ENCODE results near the gene KCTD5. TPM values are rescaled to one million over a fixed set of nuclear protein-coding genes. Genes with fewer than 3 reads are reported as not detected.

KCTD5 gene
- total RNA-seq, 1 experiment from 2014 or later = 27.8 TPM

DNA sequence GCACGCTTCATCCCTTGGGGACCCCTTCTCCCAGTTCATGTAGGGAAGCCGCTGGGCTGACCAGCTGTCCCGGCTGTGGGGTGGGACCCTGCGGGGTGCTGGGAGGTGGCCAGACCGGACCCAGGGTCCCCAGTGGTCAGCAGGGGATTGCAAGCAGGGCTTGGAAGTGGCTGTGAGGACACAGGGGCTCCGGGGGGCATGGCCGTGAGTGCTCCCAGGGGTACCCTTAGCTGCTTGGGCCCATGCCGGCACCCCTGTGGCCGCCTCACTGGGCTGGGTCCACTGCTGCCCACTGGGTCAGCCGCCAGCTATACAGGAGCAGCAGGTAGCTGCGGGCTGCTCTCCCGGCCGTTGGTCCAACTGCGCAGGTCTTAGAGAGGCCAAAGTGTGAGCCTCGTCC, 18.9 kb downstream of the KCTD5 start:
- H3K27me3 Mint-ChIP-seq (ENCODE audit: low read depth) = no peaks in the 10 kb centered on the region
- ChIA-PET CTCF (no interaction called here), POLR2A (no interaction called here)
- no peaks in the 10 kb centered on the region; the same call in 1 of the 2 replicates for H3K36me3 Mint-ChIP-seq
- TF ChIP-seq, protein P1, sequence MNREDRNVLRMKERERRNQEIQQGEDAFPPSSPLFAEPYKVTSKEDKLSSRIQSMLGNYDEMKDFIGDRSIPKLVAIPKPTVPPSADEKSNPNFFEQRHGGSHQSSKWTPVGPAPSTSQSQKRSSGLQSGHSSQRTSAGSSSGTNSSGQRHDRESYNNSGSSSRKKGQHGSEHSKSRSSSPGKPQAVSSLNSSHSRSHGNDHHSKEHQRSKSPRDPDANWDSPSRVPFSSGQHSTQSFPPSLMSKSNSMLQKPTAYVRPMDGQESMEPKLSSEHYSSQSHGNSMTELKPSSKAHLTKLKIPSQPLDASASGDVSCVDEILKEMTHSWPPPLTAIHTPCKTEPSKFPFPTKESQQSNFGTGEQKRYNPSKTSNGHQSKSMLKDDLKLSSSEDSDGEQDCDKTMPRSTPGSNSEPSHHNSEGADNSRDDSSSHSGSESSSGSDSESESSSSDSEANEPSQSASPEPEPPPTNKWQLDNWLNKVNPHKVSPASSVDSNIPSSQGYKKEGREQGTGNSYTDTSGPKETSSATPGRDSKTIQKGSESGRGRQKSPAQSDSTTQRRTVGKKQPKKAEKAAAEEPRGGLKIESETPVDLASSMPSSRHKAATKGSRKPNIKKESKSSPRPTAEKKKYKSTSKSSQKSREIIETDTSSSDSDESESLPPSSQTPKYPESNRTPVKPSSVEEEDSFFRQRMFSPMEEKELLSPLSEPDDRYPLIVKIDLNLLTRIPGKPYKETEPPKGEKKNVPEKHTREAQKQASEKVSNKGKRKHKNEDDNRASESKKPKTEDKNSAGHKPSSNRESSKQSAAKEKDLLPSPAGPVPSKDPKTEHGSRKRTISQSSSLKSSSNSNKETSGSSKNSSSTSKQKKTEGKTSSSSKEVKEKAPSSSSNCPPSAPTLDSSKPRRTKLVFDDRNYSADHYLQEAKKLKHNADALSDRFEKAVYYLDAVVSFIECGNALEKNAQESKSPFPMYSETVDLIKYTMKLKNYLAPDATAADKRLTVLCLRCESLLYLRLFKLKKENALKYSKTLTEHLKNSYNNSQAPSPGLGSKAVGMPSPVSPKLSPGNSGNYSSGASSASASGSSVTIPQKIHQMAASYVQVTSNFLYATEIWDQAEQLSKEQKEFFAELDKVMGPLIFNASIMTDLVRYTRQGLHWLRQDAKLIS (CRISPR knock-in tag; IDR thresholded peaks at IDR 0.05; ENCODE audit: borderline replicate concordance) = no peak
- TF ChIP-seq, protein P2, sequence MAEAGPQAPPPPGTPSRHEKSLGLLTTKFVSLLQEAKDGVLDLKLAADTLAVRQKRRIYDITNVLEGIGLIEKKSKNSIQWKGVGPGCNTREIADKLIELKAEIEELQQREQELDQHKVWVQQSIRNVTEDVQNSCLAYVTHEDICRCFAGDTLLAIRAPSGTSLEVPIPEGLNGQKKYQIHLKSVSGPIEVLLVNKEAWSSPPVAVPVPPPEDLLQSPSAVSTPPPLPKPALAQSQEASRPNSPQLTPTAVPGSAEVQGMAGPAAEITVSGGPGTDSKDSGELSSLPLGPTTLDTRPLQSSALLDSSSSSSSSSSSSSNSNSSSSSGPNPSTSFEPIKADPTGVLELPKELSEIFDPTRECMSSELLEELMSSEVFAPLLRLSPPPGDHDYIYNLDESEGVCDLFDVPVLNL (CRISPR knock-in tag; IDR thresholded peaks at IDR 0.05; ENCODE audit: borderline replicate concordance, low read depth) = no peak
- TF ChIP-seq, protein P3, sequence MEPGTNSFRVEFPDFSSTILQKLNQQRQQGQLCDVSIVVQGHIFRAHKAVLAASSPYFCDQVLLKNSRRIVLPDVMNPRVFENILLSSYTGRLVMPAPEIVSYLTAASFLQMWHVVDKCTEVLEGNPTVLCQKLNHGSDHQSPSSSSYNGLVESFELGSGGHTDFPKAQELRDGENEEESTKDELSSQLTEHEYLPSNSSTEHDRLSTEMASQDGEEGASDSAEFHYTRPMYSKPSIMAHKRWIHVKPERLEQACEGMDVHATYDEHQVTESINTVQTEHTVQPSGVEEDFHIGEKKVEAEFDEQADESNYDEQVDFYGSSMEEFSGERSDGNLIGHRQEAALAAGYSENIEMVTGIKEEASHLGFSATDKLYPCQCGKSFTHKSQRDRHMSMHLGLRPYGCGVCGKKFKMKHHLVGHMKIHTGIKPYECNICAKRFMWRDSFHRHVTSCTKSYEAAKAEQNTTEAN (CRISPR knock-in tag; IDR thresholded peaks at IDR 0.05) = no peak
- TF ChIP-seq RORB (CRISPR knock-in tag; IDR thresholded peaks at IDR 0.05) = no peak
- TF ChIP-seq IRF2 (CRISPR knock-in tag; IDR thresholded peaks at IDR 0.05; ENCODE audit: borderline replicate concordance, low read depth) = no peak
- TF ChIP-seq, protein P4, sequence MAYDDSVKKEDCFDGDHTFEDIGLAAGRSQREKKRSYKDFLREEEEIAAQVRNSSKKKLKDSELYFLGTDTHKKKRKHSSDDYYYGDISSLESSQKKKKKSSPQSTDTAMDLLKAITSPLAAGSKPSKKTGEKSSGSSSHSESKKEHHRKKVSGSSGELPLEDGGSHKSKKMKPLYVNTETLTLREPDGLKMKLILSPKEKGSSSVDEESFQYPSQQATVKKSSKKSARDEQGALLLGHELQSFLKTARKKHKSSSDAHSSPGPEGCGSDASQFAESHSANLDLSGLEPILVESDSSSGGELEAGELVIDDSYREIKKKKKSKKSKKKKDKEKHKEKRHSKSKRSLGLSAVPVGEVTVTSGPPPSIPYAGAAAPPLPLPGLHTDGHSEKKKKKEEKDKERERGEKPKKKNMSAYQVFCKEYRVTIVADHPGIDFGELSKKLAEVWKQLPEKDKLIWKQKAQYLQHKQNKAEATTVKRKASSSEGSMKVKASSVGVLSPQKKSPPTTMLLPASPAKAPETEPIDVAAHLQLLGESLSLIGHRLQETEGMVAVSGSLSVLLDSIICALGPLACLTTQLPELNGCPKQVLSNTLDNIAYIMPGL (CRISPR knock-in tag; IDR thresholded peaks at IDR 0.05) = no peak
- no peak for TF ChIP-seq ATF1 (CRISPR knock-in tag; IDR thresholded peaks at IDR 0.05)
- TF ChIP-seq MYBL2 (CRISPR knock-in tag; IDR thresholded peaks at IDR 0.05) = no peak
- TF ChIP-seq, protein P5, sequence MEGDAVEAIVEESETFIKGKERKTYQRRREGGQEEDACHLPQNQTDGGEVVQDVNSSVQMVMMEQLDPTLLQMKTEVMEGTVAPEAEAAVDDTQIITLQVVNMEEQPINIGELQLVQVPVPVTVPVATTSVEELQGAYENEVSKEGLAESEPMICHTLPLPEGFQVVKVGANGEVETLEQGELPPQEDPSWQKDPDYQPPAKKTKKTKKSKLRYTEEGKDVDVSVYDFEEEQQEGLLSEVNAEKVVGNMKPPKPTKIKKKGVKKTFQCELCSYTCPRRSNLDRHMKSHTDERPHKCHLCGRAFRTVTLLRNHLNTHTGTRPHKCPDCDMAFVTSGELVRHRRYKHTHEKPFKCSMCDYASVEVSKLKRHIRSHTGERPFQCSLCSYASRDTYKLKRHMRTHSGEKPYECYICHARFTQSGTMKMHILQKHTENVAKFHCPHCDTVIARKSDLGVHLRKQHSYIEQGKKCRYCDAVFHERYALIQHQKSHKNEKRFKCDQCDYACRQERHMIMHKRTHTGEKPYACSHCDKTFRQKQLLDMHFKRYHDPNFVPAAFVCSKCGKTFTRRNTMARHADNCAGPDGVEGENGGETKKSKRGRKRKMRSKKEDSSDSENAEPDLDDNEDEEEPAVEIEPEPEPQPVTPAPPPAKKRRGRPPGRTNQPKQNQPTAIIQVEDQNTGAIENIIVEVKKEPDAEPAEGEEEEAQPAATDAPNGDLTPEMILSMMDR (IDR thresholded peaks at IDR 0.05) = no peak
- TF ChIP-seq SMAD3 (CRISPR knock-in tag; IDR thresholded peaks at IDR 0.05; ENCODE audit: borderline replicate concordance) = no peak
- TF ChIP-seq, protein P6, sequence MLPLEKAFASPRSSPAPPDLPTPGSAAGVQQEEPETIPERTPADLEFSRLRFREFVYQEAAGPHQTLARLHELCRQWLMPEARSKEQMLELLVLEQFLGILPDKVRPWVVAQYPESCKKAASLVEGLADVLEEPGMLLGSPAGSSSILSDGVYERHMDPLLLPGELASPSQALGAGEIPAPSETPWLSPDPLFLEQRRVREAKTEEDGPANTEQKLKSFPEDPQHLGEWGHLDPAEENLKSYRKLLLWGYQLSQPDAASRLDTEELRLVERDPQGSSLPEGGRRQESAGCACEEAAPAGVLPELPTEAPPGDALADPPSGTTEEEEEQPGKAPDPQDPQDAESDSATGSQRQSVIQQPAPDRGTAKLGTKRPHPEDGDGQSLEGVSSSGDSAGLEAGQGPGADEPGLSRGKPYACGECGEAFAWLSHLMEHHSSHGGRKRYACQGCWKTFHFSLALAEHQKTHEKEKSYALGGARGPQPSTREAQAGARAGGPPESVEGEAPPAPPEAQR (CRISPR knock-in tag; IDR thresholded peaks at IDR 0.05) = no peak
- TF ChIP-seq NR2C2 (CRISPR knock-in tag; IDR thresholded peaks at IDR 0.05) = no peak
- TF ChIP-seq JAZF1 (CRISPR knock-in tag; IDR thresholded peaks at IDR 0.05) = no peak
- no peak for TF ChIP-seq GRHL2 (CRISPR knock-in tag; IDR thresholded peaks at IDR 0.05; ENCODE audit: insufficient replicate concordance, severe bottlenecking)
- no peak for TF ChIP-seq ELF4 (CRISPR knock-in tag; IDR thresholded peaks at IDR 0.05; ENCODE audit: low read depth)
- DNase-seq (ENCODE audit: low spot score) = no peak
- no peak for ATAC-seq
- H3K4me3 Mint-ChIP-seq = no peak overlapping the region
- H3K9me3 Mint-ChIP-seq = no peaks in the 10 kb centered on the region
- no peaks in the 10 kb centered on the region for H3K4me1 Mint-ChIP-seq
- H3K27ac Mint-ChIP-seq = no peak overlapping the region
